Measurements from ENCODE around the gene COX4I2. TPM values are rescaled to one million over a fixed set of nuclear protein-coding genes. Genes with fewer than 3 reads are reported as not detected.
"Not testable (repeated sequence)": the region's sequence is repeated elsewhere in the genome, so short reads cannot be mapped to it uniquely, and the experiment has no call there.

COX4I2 gene
- total and polyA plus RNA-seq, 4 donors: 0.35 to 0.81 (median 0.59) TPM; not detected in 1

- no peaks in the 10 kb centered on the region for H3K9me3 ChIP-seq (ENCODE audit: control insufficient read depth in 4 of 4, low read length in 3 of 4)
- no peak overlapping the region for H3K4me3 ChIP-seq (ENCODE audit: low read depth in 1 of 3, low read length in 3 of 3)
- no peak for DNase-seq (ENCODE audit: low spot score)
- 73% methylated on average over 7 of the region's 7 CpGs for WGBS
- H3K4me1 ChIP-seq (ENCODE audit: control insufficient read depth in 4 of 4, insufficient read depth in 4 of 4, low read length in 3 of 4): peaks cover 15 to 71% (median 55%) of the 10 kb centered on the region in 4 donors
- H3K27ac ChIP-seq (ENCODE audit: low read depth in 1 of 2, low read length in 2 of 2): peak overlapping the region; percentile 25 to 37
- H3K27me3 ChIP-seq (ENCODE audit: control insufficient read depth in 4 of 4, insufficient read depth in 4 of 4, low read length in 3 of 4): no peaks in the 10 kb centered on the region
- no peak overlapping the region for H3K9ac ChIP-seq (ENCODE audit: low read depth in 1 of 2, low read length in 2 of 2)
- peak in 1 of 2 donors; percentile 42 for TF ChIP-seq RXRA (IDR thresholded peaks at IDR 0.05)
- TF ChIP-seq RAD21 (IDR thresholded peaks at IDR 0.05): peak in 1 of 2 donors; percentile 29
- TF ChIP-seq TAF1 (conservative IDR thresholded peaks at IDR 0.05): no peak
- TF ChIP-seq FOXA1 (IDR thresholded peaks at IDR 0.05): no peak
- TF ChIP-seq CTCF (IDR thresholded peaks at IDR 0.05; ENCODE audit: low read depth, low read length, missing input control): peak; percentile 2
- no peak for TF ChIP-seq ZBTB33 (IDR thresholded peaks at IDR 0.05)
- H3K36me3 ChIP-seq (ENCODE audit: control insufficient read depth in 4 of 4, insufficient read depth in 3 of 4, low read depth in 1 of 4, low read length in 3 of 4): no peaks in the 10 kb centered on the region
Observed at GRCh38 chr20:31666258-31667042, 28.7 kb downstream of the COX4I2 start.

GRCh38 chr20:31667315-31668285 is 29.9 kb downstream of the COX4I2 start:
- WGBS: 82% methylated on average over 15 of the region's 15 CpGs
- Histone ChIP-seq H3K4me1 (ENCODE audit: control insufficient read depth in 4 of 4, insufficient read depth in 4 of 4, low read length in 3 of 4) (peaks cover 15 to 62% (median 49%) of the 10 kb centered on the region in 4 donors), H3K27ac (ENCODE audit: low read depth in 1 of 2, low read length in 2 of 2) (peak overlapping the region in 1 of 2 donors; percentile 25), H3K36me3 (ENCODE audit: control insufficient read depth in 4 of 4, insufficient read depth in 3 of 4, low read depth in 1 of 4, low read length in 3 of 4) (no peaks in the 10 kb centered on the region), H3K4me3 (ENCODE audit: low read depth in 1 of 3, low read length in 3 of 3) (no peak overlapping the region), H3K9me3 (ENCODE audit: control insufficient read depth in 4 of 4, low read length in 3 of 4) (no peaks in the 10 kb centered on the region), H3K9ac (ENCODE audit: low read depth in 1 of 2, low read length in 2 of 2) (no peak overlapping the region), H3K27me3 (ENCODE audit: control insufficient read depth in 4 of 4, insufficient read depth in 4 of 4, low read length in 3 of 4) (no peaks in the 10 kb centered on the region)
- no peak for DNase-seq (ENCODE audit: low spot score)
- no peak for TF ChIP-seq MAX (IDR thresholded peaks at IDR 0.05)

GRCh38 chr20:31668944-31669343 is 31.2 kb downstream of the COX4I2 start:
- not testable (repeated sequence) for H3K27me3 ChIP-seq (ENCODE audit: control insufficient read depth in 4 of 4, insufficient read depth in 4 of 4, low read length in 3 of 4); H3K9ac ChIP-seq (ENCODE audit: low read depth in 1 of 2, low read length in 2 of 2); H3K36me3 ChIP-seq (ENCODE audit: control insufficient read depth in 4 of 4, insufficient read depth in 3 of 4, low read depth in 1 of 4, low read length in 3 of 4); H3K4me3 ChIP-seq (ENCODE audit: low read depth in 1 of 3, low read length in 3 of 3); DNase-seq (ENCODE audit: low spot score); H3K9me3 ChIP-seq (ENCODE audit: control insufficient read depth in 4 of 4, low read length in 3 of 4); H3K27ac ChIP-seq (ENCODE audit: low read depth in 1 of 2, low read length in 2 of 2)
- 98% methylated on average over 2 of the region's 2 CpGs for whole genome bisulfite sequencing
- peaks cover 15 to 54% (median 42%) of the 10 kb centered on the region in 4 donors for H3K4me1 ChIP-seq (ENCODE audit: control insufficient read depth in 4 of 4, insufficient read depth in 4 of 4, low read length in 3 of 4)

All from liver (tissue), 9 donors.